Keratinocyte (primary cell): ENCODE measurements around the gene DDAH2. TPM values are rescaled to one million over a fixed set of nuclear protein-coding genes. Genes with fewer than 3 reads are reported as not detected.

Experiments
- DNase-seq: peaks from one replicate; pipeline ENCODE4 v3.0.0-alpha.2; 2011; ENCODE audit warnings: low read depth, missing footprints, low spot score
- FAIRE-seq: peaks from 2 replicates; lab custom pipeline; 2011; peaks lifted over from hg19 to GRCh38; lab: Jason Lieb, UNC
- H2AFZ ChIP-seq: 2 replicates; pipeline ENCODE4 v1.6.0; 2012; ENCODE audit warnings: low read length, control low read depth, inconsistent platforms; ENCODE audit not compliant: control insufficient read depth
- H3K27ac ChIP-seq: 2 replicates; pipeline ENCODE4 v1.5.1; 2011; ENCODE audit warnings: low read length; ENCODE audit not compliant: control insufficient read depth, insufficient read depth
- H3K27me3 ChIP-seq: 3 replicates; pipeline ENCODE4 v1.6.0; 2011; ENCODE audit warnings: low read length; ENCODE audit not compliant: control insufficient read depth, insufficient read depth; ENCODE audit errors: extremely low read depth
- H3K36me3 ChIP-seq, 2 experiments: 2 replicates in 1 of 2; 3 replicates in 1 of 2; pipeline ENCODE4 v1.5.1; 2011; ENCODE audit warnings: low read length in 2 of 2, mild to moderate bottlenecking in 1 of 2; ENCODE audit not compliant: control insufficient read depth in 2 of 2, insufficient read depth in 2 of 2; ENCODE audit errors: extremely low read depth in 1 of 2
- H3K4me1 ChIP-seq: 3 replicates; pipeline ENCODE4 v1.5.1; 2011; ENCODE audit warnings: low read length; ENCODE audit not compliant: control insufficient read depth, insufficient read depth; ENCODE audit errors: extremely low read depth
- H3K4me2 ChIP-seq: 3 replicates; pipeline ENCODE4 v1.6.0; 2011; ENCODE audit warnings: low read depth, low read length; ENCODE audit not compliant: control insufficient read depth, insufficient read depth; ENCODE audit errors: extremely low read depth
- H3K4me3 ChIP-seq, 3 experiments: fragments of 200-600 bp in 1 of 3; sonication (generic) in 1 of 3; 2 replicates in 2 of 3; 3 replicates in 1 of 3; pipeline ENCODE4 v1.5.1; 2011 to 2016; ENCODE audit warnings: low read length in 3 of 3, mild to moderate bottlenecking in 3 of 3, control low read depth in 2 of 3, inconsistent platforms in 1 of 3, low read depth in 1 of 3, mixed read lengths in 1 of 3, mixed run types in 1 of 3, moderate library complexity in 1 of 3; ENCODE audit not compliant: control insufficient read depth in 2 of 3, insufficient read depth in 2 of 3; ENCODE audit errors: extremely low read depth in 1 of 3
- H3K79me2 ChIP-seq: 2 replicates; pipeline ENCODE4 v1.6.0; 2012; ENCODE audit warnings: low read length; ENCODE audit not compliant: control insufficient read depth, insufficient read depth
- H3K9ac ChIP-seq: 3 replicates; pipeline ENCODE4 v1.6.0; 2011; ENCODE audit warnings: low read length; ENCODE audit not compliant: control insufficient read depth, insufficient read depth; ENCODE audit errors: extremely low read depth
- H3K9me1 ChIP-seq: 3 replicates; pipeline ENCODE4 v1.6.0; 2011; ENCODE audit warnings: low read length; ENCODE audit not compliant: control insufficient read depth, insufficient read depth; ENCODE audit errors: extremely low read depth
- H3K9me3 ChIP-seq: 2 replicates; pipeline ENCODE4 v1.5.1; 2012; ENCODE audit warnings: low read depth, low read length; ENCODE audit not compliant: control insufficient read depth
- H4K20me1 ChIP-seq: 3 replicates; pipeline ENCODE4 v1.6.0; 2011; ENCODE audit warnings: low read length; ENCODE audit not compliant: control insufficient read depth, insufficient read depth; ENCODE audit errors: extremely low read depth
- EZH2 ChIP-seq: IDR thresholded peaks from one replicate; pipeline ENCODE4 v1.6.1; 2012; ENCODE audit warnings: inconsistent platforms, mild to moderate bottlenecking, low read length, moderate library complexity
- dilution Hi-C: fragments of 300-500 bp; cut with MboI; formaldehyde crosslinking; loops from one replicate; pipeline ENCODE4 v1.7.0; 2020; ENCODE audit warnings: low sequenced_read_pairs; ENCODE audit not compliant: extremely low pct_ligation_motif_present
- polyA plus RNA-seq, 5 experiments: library from polyadenylated mRNA; depleted of rRNA in 3 of 5; stranded (reverse) in 3 of 5; stranded (forward) in 1 of 5; unstranded in 1 of 5; fragments of >200 nt; gene quantifications; 1 replicate in 1 of 5; 2 replicates in 3 of 5; 3 replicates in 1 of 5; pipeline versions ENCODE4 v1.2.1 to v1.2.3, GENCODE V29; 2011 to 2012; ENCODE audit warnings: missing spikeins in 2 of 5, low read depth in 1 of 5, low replicate concordance in 1 of 5
- TF ChIP-seq, protein P1 (sequence below), 3 experiments: IDR thresholded peaks in 1 of 3; conservative IDR thresholded peaks in 1 of 3; optimal IDR thresholded peaks in 1 of 3; 2 replicates in 2 of 3; 3 replicates in 1 of 3; pipeline versions ENCODE3 to v1.5.1; 2011; ENCODE audit warnings: low read length in 3 of 3, mild to moderate bottlenecking in 3 of 3, moderate library complexity in 2 of 3, control low read depth in 1 of 3, inconsistent platforms in 1 of 3; ENCODE audit not compliant: insufficient read depth in 2 of 3; ENCODE audit errors: extremely low read depth in 1 of 3

The DDAH2 gene
- polyA plus RNA-seq, 1 donor (not counting 4 experiments of a cell fraction or from before 2014, with no cell fraction given) = 3.0 TPM

DNA sequence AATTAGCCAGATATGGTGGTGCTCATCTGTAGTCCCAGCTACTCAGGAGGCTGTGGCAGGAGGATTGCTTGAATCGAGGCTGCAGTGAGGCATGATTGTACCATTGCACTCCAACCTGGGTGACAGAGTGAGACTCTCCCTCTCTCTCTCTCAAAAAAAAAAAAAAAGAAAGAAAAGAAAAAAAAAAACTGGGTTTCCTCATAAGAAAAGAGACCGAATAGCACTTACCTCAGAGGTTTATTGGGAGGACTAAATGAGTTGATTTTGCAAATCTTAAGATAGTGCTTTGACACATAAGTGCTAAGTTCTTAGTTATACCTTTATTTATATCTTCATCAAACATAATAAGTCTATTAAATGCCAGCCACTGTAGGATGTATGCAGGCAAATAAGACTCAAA lies 41.8 kb upstream of the DDAH2 start:
- H3K4me3 ChIP-seq = no peak overlapping the region
- no peak overlapping the region for H2AFZ ChIP-seq
- H3K4me1 ChIP-seq = peaks cover 9% of the 10 kb centered on the region
- H4K20me1 ChIP-seq = no peaks in the 10 kb centered on the region
- H3K9me3 ChIP-seq = no peaks in the 10 kb centered on the region
- DNase-seq (no peak), FAIRE-seq (no peak)
- no peak for TF ChIP-seq EZH2
- TF ChIP-seq, protein P1, sequence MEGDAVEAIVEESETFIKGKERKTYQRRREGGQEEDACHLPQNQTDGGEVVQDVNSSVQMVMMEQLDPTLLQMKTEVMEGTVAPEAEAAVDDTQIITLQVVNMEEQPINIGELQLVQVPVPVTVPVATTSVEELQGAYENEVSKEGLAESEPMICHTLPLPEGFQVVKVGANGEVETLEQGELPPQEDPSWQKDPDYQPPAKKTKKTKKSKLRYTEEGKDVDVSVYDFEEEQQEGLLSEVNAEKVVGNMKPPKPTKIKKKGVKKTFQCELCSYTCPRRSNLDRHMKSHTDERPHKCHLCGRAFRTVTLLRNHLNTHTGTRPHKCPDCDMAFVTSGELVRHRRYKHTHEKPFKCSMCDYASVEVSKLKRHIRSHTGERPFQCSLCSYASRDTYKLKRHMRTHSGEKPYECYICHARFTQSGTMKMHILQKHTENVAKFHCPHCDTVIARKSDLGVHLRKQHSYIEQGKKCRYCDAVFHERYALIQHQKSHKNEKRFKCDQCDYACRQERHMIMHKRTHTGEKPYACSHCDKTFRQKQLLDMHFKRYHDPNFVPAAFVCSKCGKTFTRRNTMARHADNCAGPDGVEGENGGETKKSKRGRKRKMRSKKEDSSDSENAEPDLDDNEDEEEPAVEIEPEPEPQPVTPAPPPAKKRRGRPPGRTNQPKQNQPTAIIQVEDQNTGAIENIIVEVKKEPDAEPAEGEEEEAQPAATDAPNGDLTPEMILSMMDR (optimal IDR thresholded peaks at IDR 0.05 in 1 of 3, IDR thresholded peaks at IDR 0.05 in 1 of 3, conservative IDR thresholded peaks at IDR 0.05 in 1 of 3; ENCODE audit: extremely low read depth in 1 of 3, insufficient read depth in 2 of 3, low read length in 3 of 3) = no peak
- dilution Hi-C loops = no loop called here
- no peaks in the 10 kb centered on the region for H3K27me3 ChIP-seq
- peaks cover 2% of the 10 kb centered on the region for H3K9me1 ChIP-seq
- H3K27ac ChIP-seq = no peak overlapping the region
- H3K4me2 ChIP-seq = no peak overlapping the region
- H3K79me2 ChIP-seq = no peaks in the 10 kb centered on the region
- no peak overlapping the region for H3K9ac ChIP-seq
- H3K36me3 ChIP-seq = no peaks in the 10 kb centered on the region

DNA sequence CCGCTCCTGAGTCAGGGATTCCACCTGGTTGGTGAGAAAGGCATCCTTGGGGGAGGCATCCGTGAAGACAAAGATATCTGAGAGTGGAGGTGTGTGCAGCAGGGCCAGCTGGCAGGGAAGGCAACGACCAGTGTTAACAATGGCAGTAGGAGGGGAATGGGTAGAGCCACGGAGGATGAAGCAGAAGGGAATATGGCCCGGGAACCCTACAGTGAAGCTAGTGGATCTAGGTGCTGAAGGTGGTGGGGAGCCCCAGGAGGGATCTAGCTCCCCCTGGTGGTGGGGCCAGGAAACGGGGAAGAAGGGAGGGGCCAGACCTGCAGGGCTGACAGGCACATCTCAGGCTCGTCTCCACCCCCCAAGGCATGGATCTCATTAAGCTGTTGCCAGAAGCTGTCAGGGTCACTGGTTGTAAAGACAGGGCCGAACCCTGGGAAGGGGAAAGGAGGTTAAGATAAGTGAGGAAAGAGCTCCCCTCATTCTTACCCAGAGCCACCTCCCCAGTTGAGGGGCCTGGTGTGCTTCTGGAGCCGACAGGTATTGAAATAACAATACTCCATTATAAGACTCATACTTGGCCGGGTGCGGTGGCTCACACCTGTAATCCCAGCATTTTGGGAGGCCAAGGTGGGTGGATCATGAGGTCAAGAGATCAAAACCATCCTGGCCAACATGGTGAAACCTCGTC lies 40.7 kb upstream of the DDAH2 start:
- H3K27ac ChIP-seq = no peak overlapping the region
- peaks cover 2% of the 10 kb centered on the region for H3K9me1 ChIP-seq
- H3K4me1 ChIP-seq = peaks cover 3% of the 10 kb centered on the region
- no peak overlapping the region for H3K4me3 ChIP-seq
- no peak overlapping the region for H2AFZ ChIP-seq
- FAIRE-seq = peak; percentile 34
- dilution Hi-C loops = no loop called here
- peak; percentile 64 for DNase-seq
- H3K9me3 ChIP-seq = no peaks in the 10 kb centered on the region
- no peak overlapping the region for H3K4me2 ChIP-seq
- H3K36me3 ChIP-seq = no peaks in the 10 kb centered on the region
- no peaks in the 10 kb centered on the region for H3K79me2 ChIP-seq
- TF ChIP-seq, protein P1 (optimal IDR thresholded peaks at IDR 0.05 in 1 of 3, IDR thresholded peaks at IDR 0.05 in 1 of 3, conservative IDR thresholded peaks at IDR 0.05 in 1 of 3; ENCODE audit: extremely low read depth in 1 of 3, insufficient read depth in 2 of 3, low read length in 3 of 3) = peak; percentile 92 to 98 (median 95)
- TF ChIP-seq EZH2 = no peak
- no peaks in the 10 kb centered on the region for H4K20me1 ChIP-seq
- no peaks in the 10 kb centered on the region for H3K27me3 ChIP-seq
- no peak overlapping the region for H3K9ac ChIP-seq
